HG03280 (cell line): Measurements from ENCODE around the gene MYZAP.

Experiments
- ATAC-seq: cut with Tn5 transposase; IDR thresholded peaks from one replicate; pipeline ENCODE4 v1.9.1; 2021; ENCODE audit warnings: mild to moderate bottlenecking, moderate library complexity; ENCODE audit not compliant: unreplicated experiment

Gene MYZAP, protein sequence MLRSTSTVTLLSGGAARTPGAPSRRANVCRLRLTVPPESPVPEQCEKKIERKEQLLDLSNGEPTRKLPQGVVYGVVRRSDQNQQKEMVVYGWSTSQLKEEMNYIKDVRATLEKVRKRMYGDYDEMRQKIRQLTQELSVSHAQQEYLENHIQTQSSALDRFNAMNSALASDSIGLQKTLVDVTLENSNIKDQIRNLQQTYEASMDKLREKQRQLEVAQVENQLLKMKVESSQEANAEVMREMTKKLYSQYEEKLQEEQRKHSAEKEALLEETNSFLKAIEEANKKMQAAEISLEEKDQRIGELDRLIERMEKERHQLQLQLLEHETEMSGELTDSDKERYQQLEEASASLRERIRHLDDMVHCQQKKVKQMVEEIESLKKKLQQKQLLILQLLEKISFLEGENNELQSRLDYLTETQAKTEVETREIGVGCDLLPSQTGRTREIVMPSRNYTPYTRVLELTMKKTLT

GRCh38 chr15:57591822-57592367, at the start of gene MYZAP:
MYZAP (plus strand) TSS chr15:57591904; CDS start chr15:57592035, 131 bp downstream.
- no peak for ATAC-seq

GRCh38 chr15:57542505-57542817, 49.2 kb upstream of the MYZAP start:
- no peak for ATAC-seq

GRCh38 chr15:57544848-57545480, 46.7 kb upstream of the MYZAP start:
- ATAC-seq = no peak

- no peak for ATAC-seq
These were observed 45.7 kb upstream of the MYZAP start for GRCh38 chr15:57545995-57546394.

DNA sequence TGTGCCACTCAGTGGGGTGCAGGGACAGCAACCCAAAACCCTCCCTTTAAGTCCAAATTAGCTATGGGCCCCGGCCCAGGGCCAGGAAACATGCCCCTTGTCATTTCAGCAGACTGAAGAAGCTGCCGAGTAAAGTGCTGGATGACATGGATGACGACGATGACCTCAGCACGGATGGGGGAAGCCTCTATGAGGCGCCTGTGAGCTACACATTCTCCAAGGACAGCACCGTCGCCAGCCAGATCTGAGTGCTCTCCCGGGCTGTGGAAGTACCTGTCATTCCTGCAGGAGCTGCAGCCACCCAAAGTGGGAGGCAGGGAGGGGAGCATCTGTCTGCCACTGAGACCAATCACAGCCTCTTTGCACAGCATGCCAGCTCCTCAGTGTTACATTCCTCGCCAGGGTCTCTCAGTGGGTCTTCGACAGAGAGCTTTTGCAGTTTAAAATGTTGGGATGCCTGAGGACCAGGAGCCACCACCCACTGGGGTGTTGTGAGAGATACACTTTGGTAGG, 44.4 kb upstream of the MYZAP start:
- ATAC-seq = no peak

- ATAC-seq = no peak
These were observed 43.4 kb upstream of the MYZAP start for GRCh38 chr15:57548351-57548750.

DNA sequence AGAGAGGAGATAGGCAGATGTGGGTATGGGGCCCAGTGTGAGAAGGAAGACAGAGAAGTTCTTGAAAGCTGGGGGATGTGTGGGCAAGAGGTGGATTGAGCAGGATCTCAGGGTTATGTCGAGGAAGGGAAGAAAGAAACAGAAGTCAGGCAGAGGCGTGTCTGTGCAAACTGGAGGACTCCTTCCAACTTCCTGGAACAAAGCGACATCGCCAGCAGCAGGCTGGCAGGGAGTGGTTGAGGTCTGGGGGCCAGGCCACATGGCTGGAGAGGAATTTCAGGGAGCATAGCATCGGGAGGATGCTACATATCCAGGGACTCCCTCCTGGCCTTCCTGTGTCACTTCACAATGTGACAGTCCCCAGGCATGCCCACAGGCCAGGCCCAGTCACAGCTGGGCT, 42.9 kb upstream of the MYZAP start:
- no peak for ATAC-seq

- ATAC-seq = no peak
These were observed 41.8 kb upstream of the MYZAP start for GRCh38 chr15:57549935-57550334.

DNA sequence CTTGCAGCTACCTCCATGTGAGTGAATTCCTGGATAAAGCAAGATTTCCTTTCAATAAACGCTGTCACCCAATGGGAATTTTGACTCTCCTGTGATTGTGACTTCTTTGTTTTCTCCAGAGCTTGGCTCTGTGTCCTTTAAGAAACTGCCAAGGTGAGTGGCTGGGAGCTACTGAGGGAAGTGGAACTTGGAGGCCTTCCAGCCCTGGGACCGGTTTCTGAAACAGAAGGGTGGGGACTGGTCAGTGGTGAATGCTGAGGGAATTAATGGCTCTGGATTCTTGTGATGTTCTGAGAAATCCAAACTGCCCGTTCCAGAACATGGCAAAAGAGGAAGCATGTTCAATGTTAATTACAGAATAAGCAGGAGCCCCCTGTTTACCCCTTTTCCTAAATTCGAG, 41.1 kb upstream of the MYZAP start:
- ATAC-seq = no peak

- ATAC-seq = no peak
These were observed 39.7 kb upstream of the MYZAP start for GRCh38 chr15:57551715-57552677.

- ATAC-seq = no peak
These were observed 38.9 kb upstream of the MYZAP start for GRCh38 chr15:57552678-57553334.

DNA sequence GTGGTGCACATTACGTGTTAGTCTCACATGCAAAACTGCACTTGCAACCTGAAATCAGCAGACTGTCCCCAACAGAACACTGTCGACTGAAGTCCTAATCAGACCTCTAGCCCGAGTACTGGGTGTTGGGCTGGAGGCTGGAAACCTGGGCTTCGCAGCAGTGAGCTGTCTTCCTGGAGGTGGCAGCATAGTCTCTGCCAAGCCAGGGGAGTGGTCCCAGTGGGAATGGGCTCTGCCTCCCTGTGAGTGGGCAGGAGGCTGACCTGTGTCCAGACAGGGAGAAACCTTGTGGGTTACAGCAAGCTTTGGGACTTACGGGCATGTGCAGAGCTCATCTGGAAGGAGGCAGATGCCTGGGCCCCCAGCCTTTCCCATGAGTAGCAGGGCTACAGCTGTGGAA, 38.2 kb upstream of the MYZAP start:
- ATAC-seq = no peak

DNA sequence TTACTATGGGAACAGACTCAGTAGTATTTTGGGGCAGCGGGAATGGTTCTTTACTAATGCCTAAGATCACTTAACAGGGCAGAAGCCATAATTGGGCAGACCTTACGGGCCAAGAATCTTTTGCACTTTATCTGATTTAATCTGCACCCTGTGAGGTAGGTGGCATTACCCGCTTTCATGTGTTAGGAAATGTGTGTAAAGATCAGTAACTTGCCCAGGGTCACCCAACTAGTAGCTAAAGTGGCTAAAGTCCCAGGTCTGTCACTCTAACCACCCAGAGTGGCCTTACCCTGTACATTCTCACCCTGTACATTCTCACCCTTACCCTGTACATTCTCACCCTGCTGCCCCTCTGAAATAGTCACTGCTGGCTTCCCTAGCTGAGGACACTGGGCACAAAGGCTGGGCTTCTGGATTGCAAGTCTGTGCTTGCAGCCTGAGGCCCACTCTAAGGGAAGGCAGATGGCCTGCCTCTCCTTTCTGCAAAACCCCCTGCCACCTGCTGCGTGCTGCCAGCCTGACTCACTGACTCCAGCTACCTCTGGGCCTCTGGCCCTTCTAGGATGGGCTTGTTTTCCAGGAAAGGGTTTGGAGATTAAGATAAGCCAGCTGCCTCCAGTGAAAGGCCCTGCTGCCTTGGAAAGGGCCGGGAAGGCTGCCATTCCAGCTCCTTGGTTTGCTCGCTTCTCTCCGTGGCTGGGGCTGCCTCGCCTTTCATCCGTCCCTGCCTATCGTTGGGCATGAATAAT, 37.5 kb upstream of the MYZAP start:
- no peak for ATAC-seq

- ATAC-seq = no peak
These were observed 36.9 kb upstream of the MYZAP start for GRCh38 chr15:57554812-57555179.

DNA sequence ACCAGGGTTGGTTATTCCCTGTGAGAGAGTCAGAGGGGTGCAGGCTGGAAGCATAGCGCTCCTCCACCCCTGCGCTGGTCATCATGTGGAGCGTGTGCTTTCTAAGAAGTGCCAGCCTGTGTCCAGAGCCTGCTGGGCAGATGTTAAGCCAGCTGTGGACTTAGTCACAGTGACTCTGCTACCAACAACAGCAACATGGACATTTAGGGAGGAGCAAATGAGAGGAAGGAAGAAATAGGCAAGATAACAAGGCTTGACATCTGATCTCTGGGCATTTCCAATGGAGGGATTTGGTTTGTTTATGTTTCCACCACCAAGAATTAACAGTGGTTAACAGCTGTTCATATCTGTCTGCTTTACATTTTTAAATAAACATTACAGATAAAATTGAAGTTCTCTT, 36.4 kb upstream of the MYZAP start:
- no peak for ATAC-seq

DNA sequence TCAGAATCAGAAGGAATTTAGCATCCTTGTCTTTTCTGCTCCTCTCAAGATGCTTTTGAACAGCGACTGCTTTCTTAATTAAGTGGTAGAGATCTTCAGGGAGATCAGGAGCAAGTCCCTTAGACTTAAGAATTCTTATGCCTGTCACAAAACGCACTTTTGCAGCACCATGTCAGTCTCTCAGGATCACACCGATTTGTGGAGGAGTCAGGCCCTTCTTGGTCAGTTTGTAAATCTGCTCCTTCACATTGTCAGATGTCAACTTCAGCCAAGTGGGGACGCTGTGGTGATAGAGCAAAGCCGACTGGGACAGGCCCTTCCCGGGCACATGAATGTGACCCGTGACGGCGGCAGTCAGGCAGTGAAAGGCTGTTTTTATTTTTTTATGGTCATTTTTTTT, 35.7 kb upstream of the MYZAP start:
- ATAC-seq = no peak

DNA sequence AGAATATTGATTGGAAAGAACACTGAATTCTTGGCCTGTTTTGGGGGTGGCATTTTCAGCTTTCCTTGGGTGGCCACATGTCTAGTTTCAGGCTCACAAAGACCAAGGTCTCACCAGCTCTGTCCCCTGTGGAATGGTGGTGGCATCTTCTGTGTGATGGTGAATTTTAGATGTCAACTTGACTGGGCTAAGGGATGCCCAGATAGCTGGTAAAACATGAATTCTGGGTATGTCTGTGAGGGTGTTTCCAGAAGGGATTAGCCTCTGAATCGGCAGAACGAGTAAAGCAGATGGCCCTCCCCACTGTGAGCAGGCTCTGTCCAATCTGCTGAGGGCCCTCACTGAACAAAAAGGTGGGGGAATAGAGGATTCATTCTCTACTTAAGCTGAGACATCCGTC, 34.4 kb upstream of the MYZAP start:
- ATAC-seq = no peak

- ATAC-seq = no peak
These were observed 33.9 kb upstream of the MYZAP start for GRCh38 chr15:57557810-57558209.

- no peak for ATAC-seq
These were observed 31.8 kb upstream of the MYZAP start for GRCh38 chr15:57559875-57560274.
